Hematopoietic multipotent progenitor cell treated with erythropoietin and hydrocortisone succinate and interleukin-3 and kit ligand, for 15 days (in vitro differentiated cells): Measurements from ENCODE around the gene SERPIND1.
"Not testable (repeated sequence)": the region's sequence is repeated elsewhere in the genome, so short reads cannot be mapped to it uniquely, and the experiment has no call there.

ENCODE experiments used
- DNase-seq: peaks from one replicate; pipeline ENCODE4 v3.0.0-alpha.2; 2015; ENCODE audit warnings: low spot score

The SERPIND1 gene

DNA sequence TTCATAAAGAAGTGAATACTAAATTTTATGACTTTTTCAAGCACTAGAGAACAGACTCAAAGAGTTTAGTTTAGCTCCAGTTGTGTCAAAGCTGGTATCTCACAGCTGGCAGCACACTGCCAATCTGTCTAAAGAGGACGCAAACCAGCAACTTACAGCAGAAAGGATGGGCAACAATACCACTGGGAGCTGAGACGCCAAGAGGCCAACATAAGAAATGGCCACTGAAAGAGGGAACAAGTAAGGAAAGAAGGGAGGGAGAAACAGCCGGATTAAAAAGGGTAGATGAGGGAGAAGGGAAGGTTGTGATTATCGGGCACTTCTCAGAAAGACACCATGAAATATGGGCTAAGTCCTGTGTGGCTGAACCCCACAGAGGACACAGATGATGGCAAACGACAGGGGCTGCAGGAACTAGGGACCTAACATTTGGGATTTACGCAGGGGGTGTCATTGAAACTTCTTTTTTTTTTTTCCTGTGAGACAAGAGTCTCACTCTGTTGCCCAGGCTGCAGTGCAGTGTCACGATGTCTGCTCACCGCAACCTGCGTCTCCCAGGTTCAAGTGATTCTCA is 41.7 kb downstream of the SERPIND1 start:
- no peak for DNase-seq

DNA sequence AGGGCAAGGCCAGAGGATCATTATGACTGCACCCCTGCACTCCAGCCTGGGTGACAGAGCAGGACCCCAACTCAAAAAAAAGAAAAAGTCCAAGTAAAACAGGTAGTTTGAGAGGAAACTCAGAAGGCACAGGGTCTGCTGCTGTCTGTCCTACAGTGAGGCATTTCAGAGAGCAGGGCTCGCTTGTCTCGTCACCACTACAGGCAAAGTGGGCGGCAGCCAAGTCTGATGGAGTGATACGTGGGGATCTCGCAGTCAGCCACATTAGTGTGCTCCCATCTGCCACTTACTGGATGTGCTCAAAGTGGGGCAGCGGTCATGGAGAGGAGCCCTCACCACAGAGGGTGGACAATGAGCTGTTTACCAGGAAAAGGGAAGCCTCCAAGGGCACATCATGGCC is 42.6 kb downstream of the SERPIND1 start:
- DNase-seq, result no peak

DNA sequence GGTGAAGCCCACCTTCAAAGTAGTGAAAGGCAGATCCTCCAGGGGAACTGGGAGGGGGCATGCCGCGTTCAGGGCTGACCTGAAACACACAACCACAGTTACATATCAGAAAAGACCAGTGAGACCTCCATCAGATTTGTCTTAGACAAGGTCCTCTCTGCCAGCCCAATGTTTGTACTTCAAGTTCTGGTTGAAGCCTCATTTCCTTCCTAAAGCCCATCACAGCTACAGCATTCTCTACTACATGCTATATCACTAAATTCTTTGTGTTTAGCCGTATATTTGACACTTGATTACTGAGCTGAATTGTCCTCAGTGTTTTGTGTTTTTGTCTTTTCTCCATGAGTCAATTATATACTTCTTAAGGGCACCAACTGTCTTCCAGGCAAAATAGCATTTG is 44.6 kb downstream of the SERPIND1 start:
- no peak for DNase-seq

DNA sequence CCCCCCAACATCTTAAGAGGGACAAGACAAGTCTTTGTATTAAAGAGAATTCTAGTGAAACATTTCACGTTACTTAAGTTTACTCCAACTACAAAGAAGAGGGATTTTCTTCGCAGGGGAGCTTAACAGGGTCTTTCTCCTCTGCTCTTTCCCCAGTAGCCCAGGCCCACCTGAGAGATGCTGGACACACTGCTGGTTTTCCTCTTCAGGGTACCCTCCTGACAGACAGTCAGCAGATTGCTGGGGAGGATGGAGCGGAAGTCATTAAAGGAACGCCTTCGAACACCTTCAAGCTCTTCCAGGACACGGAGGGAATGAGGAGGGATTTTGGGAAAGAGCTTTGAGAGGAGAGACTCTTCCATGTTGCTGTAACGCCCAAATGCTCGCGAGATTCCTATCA is 45.6 kb downstream of the SERPIND1 start:
- no peak for DNase-seq

DNA sequence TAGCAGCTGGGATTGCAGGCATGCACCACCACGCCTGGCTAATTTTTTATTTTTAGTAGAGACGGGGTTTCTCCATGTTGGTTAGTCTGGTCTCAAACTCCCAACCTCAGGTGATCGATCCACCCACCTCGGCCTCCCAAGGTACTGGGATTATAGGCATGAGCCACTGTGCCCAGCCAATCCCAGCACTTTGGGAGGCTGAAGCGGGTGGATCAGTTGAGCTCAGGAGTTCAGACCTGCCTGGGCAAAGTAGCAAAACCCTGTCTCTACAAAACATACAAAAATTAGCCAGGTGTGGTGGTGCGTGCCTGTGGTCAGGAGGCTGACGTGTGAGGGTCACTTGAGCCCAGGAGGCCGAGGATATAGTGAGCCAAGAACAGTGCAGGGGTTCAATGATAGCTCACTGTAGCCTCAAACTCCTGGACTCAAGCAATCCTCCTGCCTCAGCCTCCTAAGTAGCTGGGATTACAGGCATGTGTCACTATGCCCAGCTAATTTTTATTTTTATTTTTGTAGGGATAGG is 47.9 kb downstream of the SERPIND1 start:
- not testable (repeated sequence) for DNase-seq

DNA sequence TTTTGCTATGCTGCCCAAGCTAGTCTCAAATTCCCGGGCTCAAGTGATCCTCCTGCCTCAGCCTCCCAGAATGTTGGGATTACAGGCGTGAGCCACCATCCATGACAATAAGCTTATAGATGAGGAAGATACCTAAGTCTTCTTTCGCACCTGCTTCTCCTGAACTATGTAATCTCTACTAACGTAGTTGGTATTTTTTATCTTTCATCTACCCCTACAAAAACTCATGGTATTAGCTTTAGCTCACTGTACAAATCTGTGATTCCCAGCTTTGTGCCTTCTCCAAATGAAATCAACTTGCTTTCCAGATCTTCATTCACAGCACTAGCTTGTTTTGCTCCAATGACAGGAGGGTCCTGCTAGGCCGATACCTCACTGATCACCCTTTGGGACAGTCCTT is 48.3 kb downstream of the SERPIND1 start:
- DNase-seq, result no peak

DNA sequence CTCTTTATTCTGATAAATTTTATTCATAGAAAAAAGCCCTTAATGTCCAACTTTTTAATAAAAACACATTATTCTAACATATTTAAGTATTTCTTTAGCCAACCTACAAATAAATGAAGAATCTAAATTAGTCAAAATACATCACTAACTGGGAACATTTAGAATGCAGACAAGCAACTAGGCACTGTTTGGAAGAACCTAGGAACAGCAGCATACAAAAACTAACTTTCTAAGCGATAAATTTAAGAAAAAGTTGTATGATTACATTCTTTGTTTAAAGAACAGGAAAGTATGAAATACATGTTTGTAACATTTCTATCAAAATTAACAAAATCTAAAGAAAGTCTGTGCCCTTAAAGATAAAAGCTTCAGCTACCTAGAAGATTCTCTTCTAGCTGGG is 49.4 kb downstream of the SERPIND1 start:
- DNase-seq, result no peak

DNA sequence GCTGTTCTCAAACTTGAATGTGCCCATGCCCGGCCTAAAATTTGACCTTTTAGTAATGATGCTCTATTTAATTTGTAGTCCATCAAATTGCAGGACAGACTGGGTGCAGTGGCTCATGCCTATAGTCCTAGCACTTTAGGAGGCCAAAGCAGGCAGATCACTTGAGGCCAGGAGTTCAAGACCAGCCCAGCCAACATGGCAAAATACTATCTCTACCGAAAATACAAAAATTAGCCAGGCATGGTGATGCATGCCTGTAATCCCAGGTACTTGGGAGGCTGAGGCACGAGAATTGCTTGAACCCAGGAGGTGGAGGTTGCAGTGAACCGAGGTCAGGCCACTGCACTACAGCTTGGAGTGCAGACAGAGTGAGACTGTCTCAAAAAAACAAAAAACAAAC is 51.3 kb downstream of the SERPIND1 start:
- not testable (repeated sequence) for DNase-seq

DNA sequence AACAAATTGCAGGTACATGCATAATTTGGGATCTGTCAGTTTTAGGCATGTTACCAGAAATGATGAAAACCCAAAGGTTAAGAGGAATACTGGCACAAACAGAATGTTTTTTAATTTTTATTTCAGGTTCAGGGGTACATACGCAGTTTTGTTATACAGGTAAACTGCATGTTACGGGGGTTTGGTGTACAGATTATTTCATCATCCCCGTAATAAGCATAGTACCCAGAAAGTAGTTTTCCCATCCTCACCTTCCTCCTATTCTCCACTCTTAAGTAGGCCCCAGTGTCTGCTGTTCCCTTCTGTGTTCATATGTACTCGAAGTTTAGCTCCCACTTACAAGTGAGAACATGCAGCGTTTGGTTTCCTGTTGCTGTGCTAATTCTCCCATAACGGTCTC is 51.7 kb downstream of the SERPIND1 start:
- DNase-seq, result no peak

DNA sequence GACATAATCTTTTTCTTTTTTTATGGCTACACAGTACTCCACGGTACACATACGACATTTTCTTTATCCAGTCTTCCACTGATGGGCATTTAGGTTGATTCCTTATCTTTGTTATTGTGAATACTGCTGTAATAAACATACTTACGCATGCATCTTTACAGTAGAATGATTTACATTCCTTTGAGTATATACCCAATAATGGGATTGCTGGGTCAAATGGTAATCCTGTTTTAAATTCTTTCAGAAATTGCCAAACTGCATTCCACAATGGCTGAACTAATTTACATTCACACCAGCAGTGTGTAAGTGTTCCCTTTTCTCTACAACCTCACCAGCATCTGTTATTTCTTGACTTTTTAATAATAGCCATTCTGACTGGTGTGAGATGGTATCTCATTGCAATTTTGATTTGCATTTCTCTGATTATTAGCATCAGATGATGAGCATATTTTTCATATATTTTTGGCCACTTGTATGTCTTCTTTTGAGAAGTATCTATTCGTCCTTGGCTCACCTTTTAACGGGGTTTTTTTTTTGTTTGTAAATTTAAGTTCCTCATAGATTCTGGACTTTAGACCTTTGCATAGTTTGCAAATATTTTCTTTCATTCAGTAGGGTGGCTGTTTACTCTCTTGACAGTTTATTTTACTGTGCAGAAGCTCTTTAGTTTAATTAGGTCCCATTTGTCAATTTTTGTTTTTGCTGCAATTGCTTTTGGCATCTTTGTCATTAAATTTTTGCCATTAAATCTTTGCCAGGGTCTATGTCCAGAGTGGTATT is 52.6 kb downstream of the SERPIND1 start:
- DNase-seq, result not testable (repeated sequence)

DNA sequence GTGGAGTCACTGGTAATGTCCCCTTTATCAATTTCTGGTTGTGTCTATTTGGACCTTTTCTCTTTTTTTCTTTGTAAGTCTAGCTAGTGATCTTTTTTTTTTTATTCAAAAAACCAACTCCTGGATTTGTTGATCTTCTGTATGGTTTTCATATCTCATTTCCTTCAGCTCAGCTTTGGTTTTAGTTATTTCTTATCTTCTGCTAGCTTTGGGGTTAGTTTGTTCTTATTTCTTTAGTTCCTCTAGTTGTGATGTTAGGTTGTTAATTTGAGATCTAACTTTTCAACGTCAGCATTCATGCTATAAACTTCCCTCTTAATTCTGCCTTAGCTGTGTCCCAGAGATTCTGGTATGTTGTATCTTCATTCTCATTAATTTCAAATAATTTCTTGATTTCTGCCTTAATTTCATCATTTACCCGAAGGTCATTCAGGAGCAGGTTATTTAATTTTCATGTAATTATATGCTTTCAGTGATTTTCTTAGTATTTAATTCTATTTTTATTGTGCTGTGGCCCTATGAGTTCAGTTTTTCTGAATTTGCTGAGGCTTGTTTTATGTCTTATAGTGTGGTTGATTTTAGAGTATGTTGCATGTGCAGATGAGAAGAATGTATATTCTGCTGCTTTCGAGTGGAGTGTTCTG is 55.7 kb downstream of the SERPIND1 start:
- no peak for DNase-seq

DNA sequence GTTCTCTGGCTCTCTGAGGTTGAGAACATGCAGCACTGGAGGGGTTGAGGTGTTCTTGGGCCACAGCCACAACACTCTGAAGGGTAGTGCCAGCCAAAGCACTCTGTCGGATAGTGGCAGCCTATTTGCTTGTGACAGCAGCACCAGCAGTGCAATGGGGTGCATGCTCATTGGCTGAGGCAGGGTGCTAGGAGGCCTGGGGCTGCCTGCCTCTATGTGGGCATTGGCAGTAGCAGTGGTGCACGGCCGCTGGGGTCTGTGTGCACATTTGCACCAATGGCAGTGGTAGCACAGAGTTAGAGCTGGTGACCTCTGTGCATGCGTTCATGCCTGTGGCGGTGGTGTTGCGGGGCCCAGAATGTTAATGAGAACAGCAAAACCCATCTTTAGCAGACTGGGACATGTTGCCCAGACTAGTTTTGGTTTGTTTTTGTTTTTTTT is 59.3 kb downstream of the SERPIND1 start:
- DNase-seq, result no peak

DNA sequence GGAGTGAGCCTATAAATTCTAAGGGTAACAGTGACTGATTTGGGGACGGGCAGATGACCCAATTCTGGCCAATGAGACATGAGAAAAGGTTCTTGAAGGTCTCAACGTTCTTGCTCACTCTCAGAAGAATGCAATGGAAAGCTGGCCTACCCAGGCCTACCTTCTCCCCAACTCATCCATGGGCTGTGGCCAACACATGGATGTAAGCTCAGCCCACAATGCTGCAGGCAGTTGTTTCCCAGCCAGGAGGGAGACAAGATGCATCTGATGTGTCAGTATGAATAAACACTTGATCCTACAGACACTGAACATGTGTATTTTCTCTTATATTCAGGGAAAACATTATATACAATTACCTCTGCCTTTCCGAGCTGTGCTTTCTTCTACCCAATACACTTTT is 60.3 kb downstream of the SERPIND1 start:
- no peak for DNase-seq

DNA sequence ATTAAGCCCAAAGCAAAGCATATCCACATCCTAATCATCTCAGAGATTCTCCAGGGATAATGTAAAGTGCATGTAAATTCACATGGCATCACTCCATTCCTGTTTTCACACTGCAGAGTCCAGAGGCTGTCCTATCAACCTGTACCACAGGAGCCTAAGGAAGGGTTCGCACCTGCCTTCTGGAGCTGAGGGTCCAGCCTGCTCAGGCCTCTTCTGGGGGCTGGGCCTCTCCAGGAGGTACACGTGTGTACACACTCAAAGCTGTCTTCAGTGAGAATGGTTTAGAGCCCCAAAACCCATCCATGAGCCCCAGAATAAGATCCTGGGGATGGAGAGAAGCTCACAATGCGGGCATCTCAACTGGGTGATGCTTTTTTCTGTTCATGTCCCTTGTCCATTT is 60.8 kb downstream of the SERPIND1 start:
- no peak for DNase-seq
